Adipocyte (in vitro differentiated cells): ENCODE data around the gene TCEANC2.

Experiments used
- DNase-seq: peaks from one replicate; pipeline ENCODE4 v3.0.0-alpha.2; 2015; ENCODE audit warnings: low read depth
- H3K27me3 ChIP-seq: replicated peaks from 2 replicates; pipeline ENCODE4 v1.7.0; 2013; ENCODE audit warnings: mild to moderate bottlenecking, low read length, moderate library complexity; ENCODE audit not compliant: control insufficient read depth, insufficient read depth
- H3K36me3 ChIP-seq: 2 replicates; pipeline ENCODE4 v1.7.0; 2013; ENCODE audit warnings: low read length, mild to moderate bottlenecking, moderate library complexity; ENCODE audit not compliant: control insufficient read depth, insufficient read depth, severe bottlenecking
- H3K4me1 ChIP-seq: 2 replicates; pipeline ENCODE4 v1.7.0; 2013; ENCODE audit warnings: mild to moderate bottlenecking, low read length, moderate library complexity; ENCODE audit not compliant: control insufficient read depth, insufficient read depth
- H3K4me3 ChIP-seq: 2 replicates; pipeline ENCODE4 v1.7.0; 2013; ENCODE audit warnings: mild to moderate bottlenecking, low read length, moderate library complexity
- H3K9ac ChIP-seq: 2 replicates; pipeline ENCODE4 v1.7.0; 2013; ENCODE audit warnings: mild to moderate bottlenecking, low read length, moderate library complexity
- H3K9me3 ChIP-seq: 2 replicates; pipeline ENCODE4 v1.7.0; 2013; ENCODE audit warnings: mild to moderate bottlenecking, low read length, moderate library complexity; ENCODE audit not compliant: control insufficient read depth

Gene TCEANC2

GRCh38 chr1:54107131-54107530 lies 53.7 kb downstream of the TCEANC2 start:
- Histone ChIP-seq H3K27me3 (no peaks in the 10 kb centered on the region), H3K4me1 (no peaks in the 10 kb centered on the region), H3K4me3 (no peak overlapping the region), H3K9me3 (no peaks in the 10 kb centered on the region), H3K9ac (no peak overlapping the region), H3K36me3 (no peaks in the 10 kb centered on the region)
- peak; percentile 9 for DNase-seq

GRCh38 chr1:54108156-54108555 lies 54.7 kb downstream of the TCEANC2 start:
- Histone ChIP-seq H3K9me3 (no peaks in the 10 kb centered on the region), H3K4me1 (no peaks in the 10 kb centered on the region), H3K36me3 (no peaks in the 10 kb centered on the region), H3K4me3 (no peak overlapping the region), H3K27me3 (no peaks in the 10 kb centered on the region), H3K9ac (no peak overlapping the region)
- no peak for DNase-seq

- H3K4me3 ChIP-seq, result no peak overlapping the region
- no peaks in the 10 kb centered on the region for H3K27me3 ChIP-seq
- peak; percentile 5 for DNase-seq
- H3K9me3 ChIP-seq, result no peaks in the 10 kb centered on the region
- H3K4me1 ChIP-seq, result no peaks in the 10 kb centered on the region
- no peak overlapping the region for H3K9ac ChIP-seq
- H3K36me3 ChIP-seq, result no peaks in the 10 kb centered on the region
These were observed 56.0 kb downstream of the TCEANC2 start for GRCh38 chr1:54109129-54110090.

- Histone ChIP-seq H3K4me1 (no peaks in the 10 kb centered on the region), H3K9me3 (no peaks in the 10 kb centered on the region), H3K4me3 (no peak overlapping the region), H3K9ac (no peak overlapping the region), H3K27me3 (no peaks in the 10 kb centered on the region), H3K36me3 (no peaks in the 10 kb centered on the region)
- no peak for DNase-seq
These were observed 57.6 kb downstream of the TCEANC2 start for GRCh38 chr1:54110996-54111395.

DNA sequence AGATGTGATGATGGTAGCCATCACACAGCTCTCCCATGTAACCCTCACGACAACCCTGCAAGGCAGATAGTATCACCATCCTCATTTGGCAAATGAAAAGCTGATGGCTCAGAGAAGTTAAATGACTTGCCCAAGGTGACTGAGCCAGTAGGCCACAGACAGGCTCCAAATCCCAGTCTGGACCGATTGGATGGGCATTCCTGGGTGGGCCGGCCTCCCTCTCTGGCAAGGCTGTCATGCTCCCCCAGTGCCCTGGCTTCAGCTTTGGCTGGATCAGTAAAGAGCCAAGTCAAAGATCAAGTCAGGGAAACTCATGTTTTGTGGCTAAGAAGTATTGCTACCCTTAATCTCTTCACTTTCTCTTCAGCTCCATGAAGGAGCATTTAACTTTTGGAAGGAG lies 58.2 kb downstream of the TCEANC2 start:
- Histone ChIP-seq H3K9me3 (no peaks in the 10 kb centered on the region), H3K4me1 (no peaks in the 10 kb centered on the region), H3K4me3 (no peak overlapping the region), H3K27me3 (no peaks in the 10 kb centered on the region), H3K9ac (no peak overlapping the region), H3K36me3 (no peaks in the 10 kb centered on the region)
- DNase-seq, result no peak

- Histone ChIP-seq H3K9ac (no peak overlapping the region), H3K27me3 (no peaks in the 10 kb centered on the region), H3K9me3 (no peaks in the 10 kb centered on the region), H3K4me1 (no peaks in the 10 kb centered on the region), H3K4me3 (no peak overlapping the region), H3K36me3 (no peaks in the 10 kb centered on the region)
- no peak for DNase-seq
These were observed 58.6 kb downstream of the TCEANC2 start for GRCh38 chr1:54112027-54112426.

DNA sequence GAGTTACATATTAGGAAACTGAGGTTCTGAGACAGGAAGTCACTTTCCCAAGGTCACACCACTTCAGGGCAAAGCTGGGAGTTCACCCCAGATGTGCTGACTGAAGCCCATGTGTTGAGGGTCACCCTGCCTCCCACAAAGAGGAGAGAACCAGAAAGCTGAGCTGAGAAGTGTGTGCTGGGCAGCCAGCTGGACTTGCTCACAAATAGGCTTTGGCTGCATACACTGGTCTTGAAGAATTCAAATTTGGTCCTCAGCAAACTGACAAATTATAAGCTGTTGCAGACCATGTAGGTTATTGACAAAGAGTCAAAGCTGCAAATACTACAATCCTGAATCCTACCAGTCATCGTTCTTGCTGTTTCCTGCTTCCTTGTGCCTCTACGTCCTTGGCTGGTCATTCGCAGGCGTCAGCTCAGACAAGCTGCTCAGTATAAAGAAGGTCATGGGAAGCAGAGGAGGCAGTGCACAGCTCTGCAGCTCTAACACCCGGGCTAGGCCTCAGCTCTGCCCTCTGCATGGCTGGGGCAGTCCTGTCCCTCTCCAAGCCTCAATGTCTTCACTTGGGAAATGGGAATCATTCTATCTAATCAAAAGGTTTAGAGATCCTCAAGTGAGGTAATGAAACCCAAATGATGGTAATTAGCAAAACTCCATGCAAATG lies 59.4 kb downstream of the TCEANC2 start:
- H3K27me3 ChIP-seq, result no peaks in the 10 kb centered on the region
- DNase-seq, result no peak
- H3K9ac ChIP-seq, result no peak overlapping the region
- H3K4me1 ChIP-seq, result no peaks in the 10 kb centered on the region
- no peaks in the 10 kb centered on the region for H3K36me3 ChIP-seq
- no peaks in the 10 kb centered on the region for H3K9me3 ChIP-seq
- no peak overlapping the region for H3K4me3 ChIP-seq

DNA sequence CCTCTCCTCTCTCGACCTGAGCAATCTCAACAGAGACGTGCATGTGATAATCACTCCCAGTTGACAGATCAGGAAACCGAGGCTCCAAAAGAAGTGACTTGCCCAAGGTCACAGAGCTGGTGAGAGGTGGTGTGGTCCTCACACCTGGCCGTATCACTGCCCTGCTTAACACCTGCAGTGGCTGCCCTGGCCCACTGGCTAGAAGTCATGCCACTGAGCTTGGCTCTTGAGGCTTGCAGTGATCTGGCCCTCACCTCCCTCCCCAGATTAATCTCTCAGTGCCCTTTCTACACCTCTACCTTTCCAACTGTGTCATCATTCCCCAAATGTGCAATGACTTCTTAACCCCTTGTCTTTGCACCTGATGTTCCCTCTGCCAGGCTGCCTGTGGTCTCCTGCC lies 60.6 kb downstream of the TCEANC2 start:
- H3K4me1 ChIP-seq, result peaks cover 7% of the 10 kb centered on the region
- DNase-seq, result no peak
- no peaks in the 10 kb centered on the region for H3K36me3 ChIP-seq
- no peaks in the 10 kb centered on the region for H3K27me3 ChIP-seq
- H3K4me3 ChIP-seq, result no peak overlapping the region
- H3K9ac ChIP-seq, result no peak overlapping the region
- H3K9me3 ChIP-seq, result no peaks in the 10 kb centered on the region

- no peaks in the 10 kb centered on the region for H3K9me3 ChIP-seq
- no peak overlapping the region for H3K4me3 ChIP-seq
- H3K36me3 ChIP-seq, result no peaks in the 10 kb centered on the region
- peaks cover 7% of the 10 kb centered on the region for H3K4me1 ChIP-seq
- no peaks in the 10 kb centered on the region for H3K27me3 ChIP-seq
- no peak overlapping the region for H3K9ac ChIP-seq
- DNase-seq, result no peak
These were observed 61.5 kb downstream of the TCEANC2 start for GRCh38 chr1:54114955-54115354.

- Histone ChIP-seq H3K27me3 (no peaks in the 10 kb centered on the region), H3K9me3 (no peaks in the 10 kb centered on the region), H3K4me1 (peaks cover 7% of the 10 kb centered on the region), H3K9ac (no peak overlapping the region), H3K36me3 (no peaks in the 10 kb centered on the region), H3K4me3 (no peak overlapping the region)
- no peak for DNase-seq
These were observed 62.1 kb downstream of the TCEANC2 start for GRCh38 chr1:54115520-54115919.

- Histone ChIP-seq H3K4me1 (peaks cover 13% of the 10 kb centered on the region), H3K36me3 (no peaks in the 10 kb centered on the region), H3K4me3 (no peak overlapping the region), H3K27me3 (no peaks in the 10 kb centered on the region), H3K9me3 (no peaks in the 10 kb centered on the region), H3K9ac (no peak overlapping the region)
- no peak for DNase-seq
These were observed 64.6 kb downstream of the TCEANC2 start for GRCh38 chr1:54117815-54118563.
